Measurements from ENCODE around the gene WDR31. TPM values are rescaled to one million over a fixed set of nuclear protein-coding genes. Genes with fewer than 3 reads are reported as not detected.

Gene WDR31
- polyA plus RNA-seq, 1 donor (not counting 4 experiments of a cell fraction or from before 2014, with no cell fraction given) = 0.94 TPM

GRCh38 chr9:113388833-113389232 lies 48.8 kb upstream of the WDR31 start:
- H3K36me3 ChIP-seq (ENCODE audit: control insufficient read depth in 2 of 2, extremely low read depth in 1 of 2, insufficient read depth in 2 of 2, low read length in 2 of 2) = peaks cover 3 to 21% of the 10 kb centered on the region in 2 experiments
- no peak overlapping the region for H3K27ac ChIP-seq (ENCODE audit: control insufficient read depth, insufficient read depth, low read length)
- H3K9ac ChIP-seq (ENCODE audit: control insufficient read depth, extremely low read depth, insufficient read depth, low read length) = no peak overlapping the region
- FAIRE-seq (no peak), DNase-seq (ENCODE audit: low read depth, low spot score) (no peak)
- no peak overlapping the region for H3K4me3 ChIP-seq (ENCODE audit: control insufficient read depth in 2 of 3, extremely low read depth in 1 of 3, insufficient read depth in 2 of 3, low read depth in 1 of 3, low read length in 3 of 3)
- dilution Hi-C loops (cut with MboI; ENCODE audit: extremely low pct_ligation_motif_present, low sequenced_read_pairs) = no loop called here
- H3K27me3 ChIP-seq (ENCODE audit: control insufficient read depth, extremely low read depth, insufficient read depth, low read length) = no peaks in the 10 kb centered on the region
- no peaks in the 10 kb centered on the region for H3K9me1 ChIP-seq (ENCODE audit: control insufficient read depth, extremely low read depth, insufficient read depth, low read length)
- H3K9me3 ChIP-seq (ENCODE audit: control insufficient read depth, low read depth, low read length) = no peaks in the 10 kb centered on the region
- no peaks in the 10 kb centered on the region for H4K20me1 ChIP-seq (ENCODE audit: control insufficient read depth, extremely low read depth, insufficient read depth, low read length)
- H2AFZ ChIP-seq (ENCODE audit: control insufficient read depth, low read length) = no peak overlapping the region
- TF ChIP-seq, protein P1, sequence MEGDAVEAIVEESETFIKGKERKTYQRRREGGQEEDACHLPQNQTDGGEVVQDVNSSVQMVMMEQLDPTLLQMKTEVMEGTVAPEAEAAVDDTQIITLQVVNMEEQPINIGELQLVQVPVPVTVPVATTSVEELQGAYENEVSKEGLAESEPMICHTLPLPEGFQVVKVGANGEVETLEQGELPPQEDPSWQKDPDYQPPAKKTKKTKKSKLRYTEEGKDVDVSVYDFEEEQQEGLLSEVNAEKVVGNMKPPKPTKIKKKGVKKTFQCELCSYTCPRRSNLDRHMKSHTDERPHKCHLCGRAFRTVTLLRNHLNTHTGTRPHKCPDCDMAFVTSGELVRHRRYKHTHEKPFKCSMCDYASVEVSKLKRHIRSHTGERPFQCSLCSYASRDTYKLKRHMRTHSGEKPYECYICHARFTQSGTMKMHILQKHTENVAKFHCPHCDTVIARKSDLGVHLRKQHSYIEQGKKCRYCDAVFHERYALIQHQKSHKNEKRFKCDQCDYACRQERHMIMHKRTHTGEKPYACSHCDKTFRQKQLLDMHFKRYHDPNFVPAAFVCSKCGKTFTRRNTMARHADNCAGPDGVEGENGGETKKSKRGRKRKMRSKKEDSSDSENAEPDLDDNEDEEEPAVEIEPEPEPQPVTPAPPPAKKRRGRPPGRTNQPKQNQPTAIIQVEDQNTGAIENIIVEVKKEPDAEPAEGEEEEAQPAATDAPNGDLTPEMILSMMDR (optimal IDR thresholded peaks at IDR 0.05 in 1 of 3, IDR thresholded peaks at IDR 0.05 in 1 of 3, conservative IDR thresholded peaks at IDR 0.05 in 1 of 3; ENCODE audit: extremely low read depth in 1 of 3, insufficient read depth in 2 of 3, low read length in 3 of 3) = no peak
- H3K4me1 ChIP-seq (ENCODE audit: control insufficient read depth, extremely low read depth, insufficient read depth, low read length) = no peaks in the 10 kb centered on the region
- H3K79me2 ChIP-seq (ENCODE audit: control insufficient read depth, insufficient read depth, low read length) = no peaks in the 10 kb centered on the region
- H3K4me2 ChIP-seq (ENCODE audit: control insufficient read depth, extremely low read depth, insufficient read depth, low read depth, low read length) = no peak overlapping the region

DNA sequence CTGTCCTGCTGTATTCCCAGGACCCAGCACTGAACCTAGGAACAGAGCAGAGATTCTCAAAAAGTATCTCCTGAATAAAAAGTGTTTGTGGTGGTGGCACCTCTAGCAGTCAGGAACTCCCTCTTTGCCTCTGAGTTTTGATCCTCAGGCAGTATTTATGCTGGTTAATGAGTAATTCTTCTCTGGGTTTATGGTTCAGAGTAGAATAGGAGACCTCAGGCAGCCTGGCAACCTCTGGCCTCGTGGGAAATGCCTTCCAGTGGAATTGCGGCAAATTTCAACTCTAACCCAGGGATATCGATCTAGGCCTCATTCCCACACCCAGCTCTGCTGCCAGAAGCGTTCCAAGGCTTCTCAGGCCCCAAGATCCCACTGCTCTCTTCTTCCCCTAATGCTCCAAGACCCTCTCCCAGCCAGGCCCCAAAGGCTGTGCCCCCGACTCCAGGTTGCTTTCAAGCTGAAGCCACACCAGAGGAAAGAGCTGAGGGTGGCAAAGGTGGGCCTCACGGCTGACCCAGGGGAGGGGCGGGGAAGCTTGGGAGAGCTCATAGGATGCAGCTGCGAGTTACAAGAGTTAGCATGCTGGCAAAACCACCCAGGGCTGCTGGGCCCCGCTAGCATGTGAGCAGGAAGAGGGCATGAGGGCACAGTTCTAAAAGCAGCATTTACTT lies 47.6 kb upstream of the WDR31 start:
- dilution Hi-C loops (cut with MboI; ENCODE audit: extremely low pct_ligation_motif_present, low sequenced_read_pairs) = no loop called here
- Histone ChIP-seq H3K36me3 (ENCODE audit: control insufficient read depth in 2 of 2, extremely low read depth in 1 of 2, insufficient read depth in 2 of 2, low read length in 2 of 2) (peaks cover 3 to 21% of the 10 kb centered on the region in 2 experiments), H3K27ac (ENCODE audit: control insufficient read depth, insufficient read depth, low read length) (no peak overlapping the region), H3K9me1 (ENCODE audit: control insufficient read depth, extremely low read depth, insufficient read depth, low read length) (no peaks in the 10 kb centered on the region), H2AFZ (ENCODE audit: control insufficient read depth, low read length) (no peak overlapping the region), H3K27me3 (ENCODE audit: control insufficient read depth, extremely low read depth, insufficient read depth, low read length) (no peaks in the 10 kb centered on the region), H3K4me2 (ENCODE audit: control insufficient read depth, extremely low read depth, insufficient read depth, low read depth, low read length) (no peak overlapping the region), H3K79me2 (ENCODE audit: control insufficient read depth, insufficient read depth, low read length) (no peaks in the 10 kb centered on the region), H4K20me1 (ENCODE audit: control insufficient read depth, extremely low read depth, insufficient read depth, low read length) (no peaks in the 10 kb centered on the region), H3K4me1 (ENCODE audit: control insufficient read depth, extremely low read depth, insufficient read depth, low read length) (no peaks in the 10 kb centered on the region), H3K9ac (ENCODE audit: control insufficient read depth, extremely low read depth, insufficient read depth, low read length) (no peak overlapping the region), H3K9me3 (ENCODE audit: control insufficient read depth, low read depth, low read length) (no peaks in the 10 kb centered on the region), H3K4me3 (ENCODE audit: control insufficient read depth in 2 of 3, extremely low read depth in 1 of 3, insufficient read depth in 2 of 3, low read depth in 1 of 3, low read length in 3 of 3) (no peak overlapping the region)
- TF ChIP-seq EZH2 (IDR thresholded peaks at IDR 0.05; ENCODE audit: low read length) = no peak
- TF ChIP-seq, protein P1 (optimal IDR thresholded peaks at IDR 0.05 in 1 of 3, IDR thresholded peaks at IDR 0.05 in 1 of 3, conservative IDR thresholded peaks at IDR 0.05 in 1 of 3; ENCODE audit: extremely low read depth in 1 of 3, insufficient read depth in 2 of 3, low read length in 3 of 3) = no peak
- no peak for FAIRE-seq
- no peak for DNase-seq (ENCODE audit: low read depth, low spot score)

All from keratinocyte (primary cell).